Body of pancreas (tissue), 4 donors: Measurements from ENCODE around the gene IBA57.

ENCODE experiments used
- POLR2A ChIP-seq, 3 donors: fragments of 450-650 bp; IDR thresholded peaks; one replicate each; pipeline ENCODE4 v1.6.1; 2016; ENCODE audit warnings: antibody characterized with exemption in 3 of 3, mild to moderate bottlenecking in 2 of 3
- TF ChIP-seq, protein P1 (sequence below), 7 experiments: fragments of 450-650 bp in 4 of 7; fragments of 200-600 bp in 3 of 7; sonication (generic) in 3 of 7; IDR thresholded peaks; one replicate each; pipeline ENCODE4 v1.5.1; 2016 to 2019; ENCODE audit warnings: antibody characterized with exemption in 7 of 7

DNA sequence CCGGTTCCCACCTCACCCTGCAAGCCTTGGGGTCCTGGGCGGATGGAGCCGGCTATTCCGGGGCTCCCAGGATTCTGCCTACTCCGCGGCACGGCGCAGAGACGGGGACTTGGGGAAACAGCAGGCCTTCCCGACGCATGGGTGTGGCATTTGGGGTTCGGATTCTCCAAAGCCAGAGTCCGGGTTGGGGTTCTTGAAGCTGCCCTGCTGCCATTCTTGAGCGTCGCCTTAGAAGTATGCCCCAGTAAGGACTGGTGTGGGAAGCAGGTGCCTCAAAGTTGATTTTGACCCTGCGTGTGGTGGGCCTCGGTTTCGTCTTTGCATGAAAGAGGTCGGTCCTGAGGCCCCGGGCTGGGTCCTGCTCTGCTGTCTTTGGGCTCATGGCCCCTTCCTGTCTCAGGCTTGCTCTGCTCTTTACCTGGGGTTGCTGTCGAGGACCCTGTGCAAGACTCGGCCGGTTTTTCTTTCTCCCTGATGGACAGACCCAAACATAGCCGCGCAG lies 24.8 kb upstream of the IBA57 start:
- TF ChIP-seq, protein P1, sequence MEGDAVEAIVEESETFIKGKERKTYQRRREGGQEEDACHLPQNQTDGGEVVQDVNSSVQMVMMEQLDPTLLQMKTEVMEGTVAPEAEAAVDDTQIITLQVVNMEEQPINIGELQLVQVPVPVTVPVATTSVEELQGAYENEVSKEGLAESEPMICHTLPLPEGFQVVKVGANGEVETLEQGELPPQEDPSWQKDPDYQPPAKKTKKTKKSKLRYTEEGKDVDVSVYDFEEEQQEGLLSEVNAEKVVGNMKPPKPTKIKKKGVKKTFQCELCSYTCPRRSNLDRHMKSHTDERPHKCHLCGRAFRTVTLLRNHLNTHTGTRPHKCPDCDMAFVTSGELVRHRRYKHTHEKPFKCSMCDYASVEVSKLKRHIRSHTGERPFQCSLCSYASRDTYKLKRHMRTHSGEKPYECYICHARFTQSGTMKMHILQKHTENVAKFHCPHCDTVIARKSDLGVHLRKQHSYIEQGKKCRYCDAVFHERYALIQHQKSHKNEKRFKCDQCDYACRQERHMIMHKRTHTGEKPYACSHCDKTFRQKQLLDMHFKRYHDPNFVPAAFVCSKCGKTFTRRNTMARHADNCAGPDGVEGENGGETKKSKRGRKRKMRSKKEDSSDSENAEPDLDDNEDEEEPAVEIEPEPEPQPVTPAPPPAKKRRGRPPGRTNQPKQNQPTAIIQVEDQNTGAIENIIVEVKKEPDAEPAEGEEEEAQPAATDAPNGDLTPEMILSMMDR (IDR thresholded peaks at IDR 0.05): no peak
- TF ChIP-seq POLR2A (IDR thresholded peaks at IDR 0.05): no peak
